ENCODE data around the gene KRTAP4-6. TPM values are rescaled to one million over a fixed set of nuclear protein-coding genes. Genes with fewer than 3 reads are reported as not detected.
"Not testable (repeated sequence)": the region's sequence is repeated elsewhere in the genome, so short reads cannot be mapped to it uniquely, and the experiment has no call there.

The KRTAP4-6 gene
- total and polyA plus RNA-seq, 2 experiments from 2014 or later, result not detected

DNA sequence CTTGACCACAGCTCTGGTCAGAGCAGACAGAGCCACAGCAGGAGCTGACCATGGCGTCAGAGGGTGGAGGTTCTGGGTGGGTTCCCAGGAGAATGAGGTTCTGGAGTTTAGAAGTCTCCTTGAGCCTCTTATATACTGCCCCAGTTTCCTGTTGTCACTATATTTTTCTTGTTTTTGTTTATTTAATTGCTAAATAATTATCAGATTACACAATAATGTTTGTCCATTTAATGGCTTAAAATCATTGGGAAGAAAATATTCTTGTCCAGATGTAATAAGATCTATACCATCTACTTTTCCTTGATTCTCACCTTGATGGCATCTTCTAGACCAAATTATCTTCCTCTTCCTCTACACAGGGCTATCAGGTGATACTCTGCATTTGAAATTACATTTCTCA, 27.8 kb upstream of the KRTAP4-6 start, which contains the start of gene KRTAP4-3:
Gene KRTAP4-3, minus strand, starts transcription at position 101 of the 400 bp plus-strand sequence. Its CDS starts 49 bp downstream, at position 52.
- Histone ChIP-seq H3K9me2 (replicated peaks; ENCODE audit: insufficient read depth) (no peaks in the 10 kb centered on the region), H3K4me1 (ENCODE audit: insufficient read depth) (no peaks in the 10 kb centered on the region), H3K27ac (no peak within 1 kb of the TSS), H3K4me3 (no peak within 1 kb of the TSS), H2AFZ (no peak within 1 kb of the TSS), H3K36me3 (replicated peaks; ENCODE audit: insufficient read depth, low read depth) (no peaks in the 10 kb centered on the region), H3K9me3 (ENCODE audit: low read depth) (no peaks in the 10 kb centered on the region), H3K79me2 (no peaks in the 10 kb centered on the region), H4K20me1 (ENCODE audit: insufficient read depth, poor library complexity, severe bottlenecking) (no peaks in the 10 kb centered on the region), H3K4me2 (no peak within 1 kb of the TSS), H3K27me3 (peaks cover 2% of the 10 kb centered on the region)
- no peak for DNase-seq (ENCODE audit: low spot score)
- TF ChIP-seq EZH2phosphoT487 (IDR thresholded peaks at IDR 0.05; ENCODE audit: low read depth, severe bottlenecking, unreplicated experiment), result no peak
- TF ChIP-seq EZH2 (IDR thresholded peaks at IDR 0.05; ENCODE audit: borderline replicate concordance), result no peak
- TF ChIP-seq, protein P1, sequence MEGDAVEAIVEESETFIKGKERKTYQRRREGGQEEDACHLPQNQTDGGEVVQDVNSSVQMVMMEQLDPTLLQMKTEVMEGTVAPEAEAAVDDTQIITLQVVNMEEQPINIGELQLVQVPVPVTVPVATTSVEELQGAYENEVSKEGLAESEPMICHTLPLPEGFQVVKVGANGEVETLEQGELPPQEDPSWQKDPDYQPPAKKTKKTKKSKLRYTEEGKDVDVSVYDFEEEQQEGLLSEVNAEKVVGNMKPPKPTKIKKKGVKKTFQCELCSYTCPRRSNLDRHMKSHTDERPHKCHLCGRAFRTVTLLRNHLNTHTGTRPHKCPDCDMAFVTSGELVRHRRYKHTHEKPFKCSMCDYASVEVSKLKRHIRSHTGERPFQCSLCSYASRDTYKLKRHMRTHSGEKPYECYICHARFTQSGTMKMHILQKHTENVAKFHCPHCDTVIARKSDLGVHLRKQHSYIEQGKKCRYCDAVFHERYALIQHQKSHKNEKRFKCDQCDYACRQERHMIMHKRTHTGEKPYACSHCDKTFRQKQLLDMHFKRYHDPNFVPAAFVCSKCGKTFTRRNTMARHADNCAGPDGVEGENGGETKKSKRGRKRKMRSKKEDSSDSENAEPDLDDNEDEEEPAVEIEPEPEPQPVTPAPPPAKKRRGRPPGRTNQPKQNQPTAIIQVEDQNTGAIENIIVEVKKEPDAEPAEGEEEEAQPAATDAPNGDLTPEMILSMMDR (IDR thresholded peaks at IDR 0.05; ENCODE audit: poor library complexity), result no peak
- 86% methylated on average over 1 of the region's 1 CpG for WGBS (ENCODE audit: low lambda C conversion rate, missing lambda C conversion rate)

- no peak overlapping the region for H3K4me2 ChIP-seq
- TF ChIP-seq EZH2 (IDR thresholded peaks at IDR 0.05; ENCODE audit: borderline replicate concordance) (no peak), EZH2phosphoT487 (IDR thresholded peaks at IDR 0.05; ENCODE audit: low read depth, severe bottlenecking, unreplicated experiment) (no peak)
- TF ChIP-seq, protein P1 (IDR thresholded peaks at IDR 0.05; ENCODE audit: poor library complexity), result no peak
- no peak overlapping the region for H3K27ac ChIP-seq
- peaks cover 2% of the 10 kb centered on the region for H3K27me3 ChIP-seq
- no peaks in the 10 kb centered on the region for H4K20me1 ChIP-seq (ENCODE audit: insufficient read depth, poor library complexity, severe bottlenecking)
- H3K4me1 ChIP-seq (ENCODE audit: insufficient read depth), result no peaks in the 10 kb centered on the region
- no peak for DNase-seq (ENCODE audit: low spot score)
- no peaks in the 10 kb centered on the region for H3K36me3 ChIP-seq (replicated peaks; ENCODE audit: insufficient read depth, low read depth)
- H3K9me3 ChIP-seq (ENCODE audit: low read depth), result no peaks in the 10 kb centered on the region
- H3K79me2 ChIP-seq, result no peaks in the 10 kb centered on the region
- H3K4me3 ChIP-seq, result no peak overlapping the region
- WGBS (ENCODE audit: low lambda C conversion rate, missing lambda C conversion rate), result 90% methylated on average over 7 of the region's 7 CpGs
- no peak overlapping the region for H2AFZ ChIP-seq
- H3K9me2 ChIP-seq (replicated peaks; ENCODE audit: insufficient read depth), result no peaks in the 10 kb centered on the region
Observed at GRCh38 chr17:41167561-41167960, 27.2 kb upstream of the KRTAP4-6 start.

DNA sequence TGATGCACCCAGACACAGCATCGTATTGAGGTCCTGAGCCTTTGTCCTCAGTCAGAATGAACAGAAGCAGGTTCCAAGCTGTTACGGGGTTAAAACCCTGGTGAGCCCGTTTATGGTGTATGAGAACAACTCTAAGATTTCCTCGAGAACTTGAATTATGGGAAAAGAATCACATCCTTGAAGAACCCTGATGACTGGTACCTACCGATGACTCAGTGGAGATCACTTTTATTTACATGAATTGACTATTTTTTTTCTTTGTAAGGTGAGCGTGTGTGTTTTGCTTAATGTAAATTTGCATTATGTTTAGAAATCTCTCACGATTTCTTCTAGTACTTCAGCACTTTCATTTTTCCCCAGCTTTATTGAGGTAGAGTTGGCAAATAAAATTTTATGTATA, 23.5 kb upstream of the KRTAP4-6 start:
- Histone ChIP-seq H3K9me3 (ENCODE audit: low read depth) (no peaks in the 10 kb centered on the region), H3K4me1 (ENCODE audit: insufficient read depth) (no peaks in the 10 kb centered on the region), H3K4me3 (no peak overlapping the region), H3K4me2 (no peak overlapping the region), H3K79me2 (no peaks in the 10 kb centered on the region), H3K27me3 (no peaks in the 10 kb centered on the region), H3K27ac (no peak overlapping the region), H3K36me3 (replicated peaks; ENCODE audit: insufficient read depth, low read depth) (no peaks in the 10 kb centered on the region), H2AFZ (no peak overlapping the region), H4K20me1 (ENCODE audit: insufficient read depth, poor library complexity, severe bottlenecking) (no peaks in the 10 kb centered on the region), H3K9me2 (replicated peaks; ENCODE audit: insufficient read depth) (no peaks in the 10 kb centered on the region)
- 75% methylated on average over 7 of the region's 7 CpGs for WGBS (ENCODE audit: low lambda C conversion rate, missing lambda C conversion rate)
- TF ChIP-seq EZH2 (IDR thresholded peaks at IDR 0.05; ENCODE audit: borderline replicate concordance) (no peak), EZH2phosphoT487 (IDR thresholded peaks at IDR 0.05; ENCODE audit: low read depth, severe bottlenecking, unreplicated experiment) (no peak)
- TF ChIP-seq, protein P1 (IDR thresholded peaks at IDR 0.05; ENCODE audit: poor library complexity), result no peak
- DNase-seq (ENCODE audit: low spot score), result no peak

GRCh38 chr17:41160648-41161047, 20.3 kb upstream of the KRTAP4-6 start, which contains the start of gene KRTAP4-4:
Gene KRTAP4-4 (minus strand): TSS chr17:41160748. CDS start chr17:41160691, 57 bp downstream.
- H3K4me2 ChIP-seq, result no peak within 1 kb of the TSS
- H3K4me1 ChIP-seq (ENCODE audit: insufficient read depth), result no peaks in the 10 kb centered on the region
- H2AFZ ChIP-seq, result no peak within 1 kb of the TSS
- no peaks in the 10 kb centered on the region for H3K9me2 ChIP-seq (replicated peaks; ENCODE audit: insufficient read depth)
- no peaks in the 10 kb centered on the region for H4K20me1 ChIP-seq (ENCODE audit: insufficient read depth, poor library complexity, severe bottlenecking)
- H3K27me3 ChIP-seq, result no peaks in the 10 kb centered on the region
- H3K9me3 ChIP-seq (ENCODE audit: low read depth), result no peaks in the 10 kb centered on the region
- H3K4me3 ChIP-seq, result no peak within 1 kb of the TSS
- no peaks in the 10 kb centered on the region for H3K79me2 ChIP-seq
- H3K27ac ChIP-seq, result no peak within 1 kb of the TSS
- WGBS (ENCODE audit: low lambda C conversion rate, missing lambda C conversion rate), result 60% methylated on average over 1 of the region's 1 CpG
- no peaks in the 10 kb centered on the region for H3K36me3 ChIP-seq (replicated peaks; ENCODE audit: insufficient read depth, low read depth)
- no peak for DNase-seq (ENCODE audit: low spot score)
- no peak for TF ChIP-seq EZH2 (IDR thresholded peaks at IDR 0.05; ENCODE audit: borderline replicate concordance)
- no peak for TF ChIP-seq EZH2phosphoT487 (IDR thresholded peaks at IDR 0.05; ENCODE audit: low read depth, severe bottlenecking, unreplicated experiment)

DNA sequence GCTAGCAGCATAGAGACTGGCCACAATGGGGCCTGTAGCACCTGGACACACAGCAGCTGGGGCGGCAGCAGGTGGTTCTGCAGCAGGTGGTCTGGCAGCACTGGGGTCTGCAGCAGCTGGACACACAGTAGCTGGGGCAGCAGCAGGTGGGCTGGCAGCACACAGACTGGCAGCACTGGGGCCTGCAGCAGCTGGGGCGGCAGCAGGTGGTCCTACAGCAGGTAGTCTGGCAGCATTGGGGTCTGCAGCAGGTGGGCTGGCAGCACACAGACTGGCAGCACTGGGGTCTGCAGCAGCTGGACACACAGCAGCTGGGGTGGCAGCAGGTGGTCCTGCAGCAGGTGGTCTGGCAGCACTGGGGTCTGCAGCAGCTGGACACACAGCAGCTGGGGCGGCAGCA, 19.8 kb upstream of the KRTAP4-6 start:
- H3K9me2 ChIP-seq (replicated peaks; ENCODE audit: insufficient read depth); H3K4me3 ChIP-seq; DNase-seq (ENCODE audit: low spot score); H2AFZ ChIP-seq; H3K9me3 ChIP-seq (ENCODE audit: low read depth); H3K4me1 ChIP-seq (ENCODE audit: insufficient read depth); H3K27ac ChIP-seq; H3K4me2 ChIP-seq; H3K36me3 ChIP-seq (replicated peaks; ENCODE audit: insufficient read depth, low read depth); H3K79me2 ChIP-seq; H3K27me3 ChIP-seq; H4K20me1 ChIP-seq (ENCODE audit: insufficient read depth, poor library complexity, severe bottlenecking): not testable (repeated sequence)
- WGBS (ENCODE audit: low lambda C conversion rate, missing lambda C conversion rate), result 82% methylated on average over 3 of the region's 3 CpGs

Data from hepatocyte (in vitro differentiated cells).